ENCODE results near the gene GP5. TPM values are rescaled to one million over a fixed set of nuclear protein-coding genes. Genes with fewer than 3 reads are reported as not detected.

Gene GP5
- total and polyA plus RNA-seq, 2 of the 13 experiments (the other 11 are each of a cell fraction or from before 2014, with no cell fraction given): not detected

- TF ChIP-seq ZSCAN20 (CRISPR knock-in tag; IDR thresholded peaks at IDR 0.05; ENCODE audit: borderline replicate concordance): no peak
- TF ChIP-seq, protein P1, sequence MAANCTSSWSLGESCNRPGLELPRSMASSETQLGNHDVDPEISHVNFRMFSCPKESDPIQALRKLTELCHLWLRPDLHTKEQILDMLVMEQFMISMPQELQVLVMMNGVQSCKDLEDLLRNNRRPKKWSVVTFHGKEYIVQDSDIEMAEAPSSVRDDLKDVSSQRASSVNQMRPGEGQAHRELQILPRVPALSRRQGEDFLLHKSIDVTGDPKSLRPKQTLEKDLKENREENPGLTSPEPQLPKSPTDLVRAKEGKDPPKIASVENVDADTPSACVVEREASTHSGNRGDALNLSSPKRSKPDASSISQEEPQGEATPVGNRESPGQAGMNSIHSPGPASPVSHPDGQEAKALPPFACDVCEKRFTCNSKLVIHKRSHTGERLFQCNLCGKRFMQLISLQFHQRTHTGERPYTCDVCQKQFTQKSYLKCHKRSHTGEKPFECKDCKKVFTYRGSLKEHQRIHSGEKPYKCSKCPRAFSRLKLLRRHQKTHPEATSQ (CRISPR knock-in tag; IDR thresholded peaks at IDR 0.05; ENCODE audit: borderline replicate concordance): 0 out of 2 replicates have a peak, but pooled peaks have one; percentile 3
- intact Hi-C loops (cut with micrococcal nuclease; ENCODE audit: unreplicated experiment) (loop anchor here (5.0 kb wide), 1 partner anchor 47 kb away; the partner anchor contains the start of gene GP5), in situ Hi-C loops (cut with HindIII; ENCODE audit: extremely low pct_ligation_motif_present, low pct_unique_long_range_greater_than_20kb) (no loop called here)
- Histone ChIP-seq H3K27ac (ENCODE audit: extremely low read length, insufficient read depth, low read length) (peak overlapping the region; percentile 88), H3K9ac (ENCODE audit: insufficient read depth, low read depth, low read length) (peak overlapping the region; percentile 89), H4K20me1 (ENCODE audit: insufficient read depth, low read length) (no peaks in the 10 kb centered on the region), H3K4me1 (ENCODE audit: insufficient read depth, low read length) (peaks cover 24% of the 10 kb centered on the region), H3K4me3 (replicated peaks in 1 of 3; ENCODE audit: insufficient read depth in 1 of 3, low read depth in 2 of 3, low read length in 3 of 3) (peak overlapping the region; percentile 63 to 91 (median 86)), H3K4me2 (ENCODE audit: low read depth, low read length) (peak overlapping the region; percentile 92), H3K9me3 (ENCODE audit: low read length) (no peaks in the 10 kb centered on the region), H3K36me3 (replicated peaks in 1 of 2; ENCODE audit: control insufficient read depth in 1 of 2, insufficient read depth in 2 of 2, low read length in 2 of 2) (no peaks in the 10 kb centered on the region), H3K79me2 (ENCODE audit: insufficient read depth, low read length) (no peaks in the 10 kb centered on the region), H2AFZ (ENCODE audit: low read length) (no peak overlapping the region), H3K27me3 (ENCODE audit: control insufficient read depth in 1 of 2, insufficient read depth in 2 of 2, low read length in 2 of 2) (no peaks in the 10 kb centered on the region)
- ChIA-PET POLR2A (interaction anchor here (0.8 to 2.1 kb wide), 6 partner anchors 10 to 222 kb away, joined by 4 to 10 read pairs (median 5); no protein-coding TSS in a partner anchor), CTCF (ENCODE audit: low intra/inter-chr PET ratio, low total read pairs) (no interaction called here)
- FAIRE-seq (no peak), DNase-seq (ENCODE audit: low spot score) (no peak), ATAC-seq (peak; percentile 36)
- 7% methylated on average over 3 of the region's 3 CpGs for WGBS (ENCODE audit: low lambda C conversion rate)
- BruUV-seq (replicated peaks): TSS peak; percentile 84
These were observed 48.4 kb downstream of the GP5 start for GRCh38 chr3:194350726-194351071.

- no peak overlapping the region for H2AFZ ChIP-seq (ENCODE audit: low read length)
- H3K9ac ChIP-seq (ENCODE audit: insufficient read depth, low read depth, low read length): no peak overlapping the region
- no peaks in the 10 kb centered on the region for H3K36me3 ChIP-seq (replicated peaks in 1 of 2; ENCODE audit: control insufficient read depth in 1 of 2, insufficient read depth in 2 of 2, low read length in 2 of 2)
- no peak overlapping the region for H3K4me3 ChIP-seq (replicated peaks in 1 of 3; ENCODE audit: insufficient read depth in 1 of 3, low read depth in 2 of 3, low read length in 3 of 3)
- H3K27ac ChIP-seq (ENCODE audit: extremely low read length, insufficient read depth, low read length): no peak overlapping the region
- H4K20me1 ChIP-seq (ENCODE audit: insufficient read depth, low read length): no peaks in the 10 kb centered on the region
- no peaks in the 10 kb centered on the region for H3K79me2 ChIP-seq (ENCODE audit: insufficient read depth, low read length)
- no peak for ATAC-seq
- no peak for DNase-seq (ENCODE audit: low spot score)
- POLR2A ChIA-PET: no interaction called here
- CTCF ChIA-PET (ENCODE audit: low intra/inter-chr PET ratio, low total read pairs): no interaction called here
- no peaks in the 10 kb centered on the region for H3K27me3 ChIP-seq (ENCODE audit: control insufficient read depth in 1 of 2, insufficient read depth in 2 of 2, low read length in 2 of 2)
- WGBS (ENCODE audit: low lambda C conversion rate): 96% methylated on average over 6 of the region's 6 CpGs
- in situ Hi-C loops (cut with HindIII; ENCODE audit: extremely low pct_ligation_motif_present, low pct_unique_long_range_greater_than_20kb) (no loop called here), intact Hi-C loops (cut with micrococcal nuclease; ENCODE audit: unreplicated experiment) (no loop called here)
- no peaks in the 10 kb centered on the region for H3K9me3 ChIP-seq (ENCODE audit: low read length)
- H3K4me1 ChIP-seq (ENCODE audit: insufficient read depth, low read length): peaks cover 29% of the 10 kb centered on the region
- no peak overlapping the region for H3K4me2 ChIP-seq (ENCODE audit: low read depth, low read length)
- FAIRE-seq: no peak
- BruUV-seq (replicated peaks): no TSS peak
- TF ChIP-seq, protein P2, sequence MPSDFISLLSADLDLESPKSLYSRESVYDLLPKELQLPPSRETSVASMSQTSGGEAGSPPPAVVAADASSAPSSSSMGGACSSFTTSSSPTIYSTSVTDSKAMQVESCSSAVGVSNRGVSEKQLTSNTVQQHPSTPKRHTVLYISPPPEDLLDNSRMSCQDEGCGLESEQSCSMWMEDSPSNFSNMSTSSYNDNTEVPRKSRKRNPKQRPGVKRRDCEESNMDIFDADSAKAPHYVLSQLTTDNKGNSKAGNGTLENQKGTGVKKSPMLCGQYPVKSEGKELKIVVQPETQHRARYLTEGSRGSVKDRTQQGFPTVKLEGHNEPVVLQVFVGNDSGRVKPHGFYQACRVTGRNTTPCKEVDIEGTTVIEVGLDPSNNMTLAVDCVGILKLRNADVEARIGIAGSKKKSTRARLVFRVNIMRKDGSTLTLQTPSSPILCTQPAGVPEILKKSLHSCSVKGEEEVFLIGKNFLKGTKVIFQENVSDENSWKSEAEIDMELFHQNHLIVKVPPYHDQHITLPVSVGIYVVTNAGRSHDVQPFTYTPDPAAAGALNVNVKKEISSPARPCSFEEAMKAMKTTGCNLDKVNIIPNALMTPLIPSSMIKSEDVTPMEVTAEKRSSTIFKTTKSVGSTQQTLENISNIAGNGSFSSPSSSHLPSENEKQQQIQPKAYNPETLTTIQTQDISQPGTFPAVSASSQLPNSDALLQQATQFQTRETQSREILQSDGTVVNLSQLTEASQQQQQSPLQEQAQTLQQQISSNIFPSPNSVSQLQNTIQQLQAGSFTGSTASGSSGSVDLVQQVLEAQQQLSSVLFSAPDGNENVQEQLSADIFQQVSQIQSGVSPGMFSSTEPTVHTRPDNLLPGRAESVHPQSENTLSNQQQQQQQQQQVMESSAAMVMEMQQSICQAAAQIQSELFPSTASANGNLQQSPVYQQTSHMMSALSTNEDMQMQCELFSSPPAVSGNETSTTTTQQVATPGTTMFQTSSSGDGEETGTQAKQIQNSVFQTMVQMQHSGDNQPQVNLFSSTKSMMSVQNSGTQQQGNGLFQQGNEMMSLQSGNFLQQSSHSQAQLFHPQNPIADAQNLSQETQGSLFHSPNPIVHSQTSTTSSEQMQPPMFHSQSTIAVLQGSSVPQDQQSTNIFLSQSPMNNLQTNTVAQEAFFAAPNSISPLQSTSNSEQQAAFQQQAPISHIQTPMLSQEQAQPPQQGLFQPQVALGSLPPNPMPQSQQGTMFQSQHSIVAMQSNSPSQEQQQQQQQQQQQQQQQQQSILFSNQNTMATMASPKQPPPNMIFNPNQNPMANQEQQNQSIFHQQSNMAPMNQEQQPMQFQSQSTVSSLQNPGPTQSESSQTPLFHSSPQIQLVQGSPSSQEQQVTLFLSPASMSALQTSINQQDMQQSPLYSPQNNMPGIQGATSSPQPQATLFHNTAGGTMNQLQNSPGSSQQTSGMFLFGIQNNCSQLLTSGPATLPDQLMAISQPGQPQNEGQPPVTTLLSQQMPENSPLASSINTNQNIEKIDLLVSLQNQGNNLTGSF (CRISPR knock-in tag; IDR thresholded peaks at IDR 0.05): no peak
- TF ChIP-seq, protein P3, sequence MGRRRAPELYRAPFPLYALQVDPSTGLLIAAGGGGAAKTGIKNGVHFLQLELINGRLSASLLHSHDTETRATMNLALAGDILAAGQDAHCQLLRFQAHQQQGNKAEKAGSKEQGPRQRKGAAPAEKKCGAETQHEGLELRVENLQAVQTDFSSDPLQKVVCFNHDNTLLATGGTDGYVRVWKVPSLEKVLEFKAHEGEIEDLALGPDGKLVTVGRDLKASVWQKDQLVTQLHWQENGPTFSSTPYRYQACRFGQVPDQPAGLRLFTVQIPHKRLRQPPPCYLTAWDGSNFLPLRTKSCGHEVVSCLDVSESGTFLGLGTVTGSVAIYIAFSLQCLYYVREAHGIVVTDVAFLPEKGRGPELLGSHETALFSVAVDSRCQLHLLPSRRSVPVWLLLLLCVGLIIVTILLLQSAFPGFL (CRISPR knock-in tag; IDR thresholded peaks at IDR 0.05): no peak
- no peak for TF ChIP-seq HNRNPLL (IDR thresholded peaks at IDR 0.05; ENCODE audit: low read depth, low read length, poor library complexity, severe bottlenecking)
- TF ChIP-seq ZFP82 (CRISPR knock-in tag; IDR thresholded peaks at IDR 0.05; ENCODE audit: borderline replicate concordance): no peak
- no peak for TF ChIP-seq CREBL2 (CRISPR knock-in tag; IDR thresholded peaks at IDR 0.05; ENCODE audit: borderline replicate concordance)
- no peak for TF ChIP-seq ZNF382 (CRISPR knock-in tag; IDR thresholded peaks at IDR 0.05; ENCODE audit: borderline replicate concordance)
- no peak for TF ChIP-seq JARID2 (CRISPR knock-in tag; IDR thresholded peaks at IDR 0.05; ENCODE audit: insufficient replicate concordance)
- no peak for TF ChIP-seq KAT8 (CRISPR knock-in tag; IDR thresholded peaks at IDR 0.05)
These were observed 50.7 kb downstream of the GP5 start for GRCh38 chr3:194348354-194348753.
